GM21447 (cell line): ENCODE measurements around the gene HIC2.
"Not testable (repeated sequence)": the region's sequence is repeated elsewhere in the genome, so short reads cannot be mapped to it uniquely, and the experiment has no call there.

Experiments
- ATAC-seq: cut with Tn5 transposase; IDR thresholded peaks from one replicate; pipeline ENCODE4 v1.9.1; 2021; ENCODE audit not compliant: unreplicated experiment

The HIC2 gene

DNA sequence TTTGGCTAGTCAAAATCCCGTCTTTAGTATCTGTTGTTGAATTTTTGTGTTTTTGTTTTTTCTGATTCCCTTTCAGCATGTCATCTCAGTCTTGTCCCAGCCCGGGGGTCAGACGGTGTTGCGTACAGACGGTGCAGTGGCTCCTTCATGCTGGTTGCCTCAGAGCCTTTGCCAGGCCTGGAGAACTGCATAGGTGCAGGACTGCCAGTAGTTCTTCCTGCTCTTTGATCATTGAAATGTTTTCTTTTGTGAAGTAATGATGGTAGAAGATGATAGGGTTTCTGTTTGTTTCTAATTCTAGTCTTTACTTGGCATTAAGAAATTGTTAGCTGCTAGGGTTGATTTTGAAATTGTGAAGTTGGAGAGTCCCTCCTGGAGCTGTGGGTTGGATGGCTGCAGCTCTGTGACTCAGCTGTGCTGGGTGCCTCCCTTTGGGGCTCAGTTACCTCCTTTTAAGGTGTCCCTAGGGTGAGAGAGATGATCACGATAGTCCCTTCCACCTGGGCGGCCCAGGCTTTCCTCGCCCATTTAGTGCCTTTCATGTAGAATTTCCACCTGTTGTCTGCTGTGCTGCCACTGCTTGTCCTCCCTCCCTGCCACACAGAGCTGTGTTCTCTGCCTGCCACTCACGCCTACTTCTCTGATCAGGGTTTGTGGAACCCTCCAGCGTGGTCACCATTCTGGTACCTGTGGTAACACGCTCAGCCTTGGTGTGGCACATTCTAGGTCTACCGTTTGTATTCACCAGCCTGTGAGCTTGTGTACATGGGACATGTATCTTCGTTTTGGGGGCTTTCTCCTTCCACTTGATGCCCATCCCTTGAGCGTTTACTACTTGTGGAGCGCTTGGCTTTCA, 17.4 kb downstream of the HIC2 start:
- ATAC-seq = not testable (repeated sequence)

DNA sequence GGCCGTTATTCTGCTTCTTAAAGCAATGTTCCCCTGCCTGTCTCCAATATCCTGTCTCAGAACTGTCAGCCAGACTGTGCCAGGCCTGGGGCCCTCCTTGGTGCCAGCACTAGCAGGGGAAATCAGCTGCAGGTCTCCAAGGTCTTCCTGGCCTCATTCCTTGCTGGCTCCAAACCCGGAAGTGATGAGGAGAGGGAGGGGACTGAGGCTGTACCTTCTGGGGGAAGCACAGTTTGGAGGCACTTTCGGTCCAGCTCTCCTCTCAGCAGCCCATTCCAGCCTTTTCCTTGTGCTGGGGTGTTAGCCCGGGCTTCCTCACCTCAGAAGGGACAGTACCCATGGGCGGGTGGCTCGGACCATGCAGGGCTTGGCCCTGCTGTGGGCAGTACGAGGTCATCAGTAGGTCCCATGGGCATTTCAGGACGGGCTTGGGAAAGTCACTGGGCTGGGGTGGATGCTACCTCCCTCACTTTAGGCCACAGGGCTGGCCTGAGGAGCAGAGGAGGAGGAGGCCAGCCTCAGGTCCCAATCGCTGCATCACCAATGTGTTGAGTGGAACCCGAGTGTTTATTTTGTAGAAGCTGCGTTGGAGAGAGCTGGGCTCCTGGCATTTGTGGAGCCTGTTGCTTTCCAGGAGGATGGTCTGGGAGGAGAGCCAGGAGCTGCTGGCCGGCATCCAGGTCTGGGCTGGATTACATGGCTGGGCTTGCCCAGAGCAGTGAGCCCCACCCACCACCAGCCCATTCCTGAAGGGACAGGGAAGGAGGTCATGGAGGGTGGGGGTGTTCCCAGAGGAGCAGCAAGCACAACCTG, 19.0 kb downstream of the HIC2 start:
- not testable (repeated sequence) for ATAC-seq

DNA sequence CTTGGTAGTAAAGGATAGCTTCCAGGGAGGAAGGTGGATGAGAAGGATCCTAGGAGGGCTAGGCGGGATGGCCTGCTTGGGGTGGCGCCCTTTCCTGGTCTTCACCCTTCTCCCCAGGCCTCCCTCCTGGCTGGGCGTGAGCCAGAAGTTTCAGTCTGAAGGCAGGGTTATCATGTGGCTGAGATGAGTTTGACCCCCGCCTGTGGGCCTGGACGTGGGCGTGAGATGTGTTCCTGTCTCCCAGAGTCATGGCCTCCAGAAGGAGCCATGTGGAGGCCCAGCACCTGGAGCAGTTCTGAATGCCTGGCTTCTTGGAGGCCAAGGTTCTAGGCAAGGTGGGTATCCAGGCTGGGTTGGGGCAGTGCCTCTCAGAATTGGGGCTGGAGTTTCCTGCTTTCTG, 20.8 kb downstream of the HIC2 start:
- ATAC-seq = not testable (repeated sequence)

DNA sequence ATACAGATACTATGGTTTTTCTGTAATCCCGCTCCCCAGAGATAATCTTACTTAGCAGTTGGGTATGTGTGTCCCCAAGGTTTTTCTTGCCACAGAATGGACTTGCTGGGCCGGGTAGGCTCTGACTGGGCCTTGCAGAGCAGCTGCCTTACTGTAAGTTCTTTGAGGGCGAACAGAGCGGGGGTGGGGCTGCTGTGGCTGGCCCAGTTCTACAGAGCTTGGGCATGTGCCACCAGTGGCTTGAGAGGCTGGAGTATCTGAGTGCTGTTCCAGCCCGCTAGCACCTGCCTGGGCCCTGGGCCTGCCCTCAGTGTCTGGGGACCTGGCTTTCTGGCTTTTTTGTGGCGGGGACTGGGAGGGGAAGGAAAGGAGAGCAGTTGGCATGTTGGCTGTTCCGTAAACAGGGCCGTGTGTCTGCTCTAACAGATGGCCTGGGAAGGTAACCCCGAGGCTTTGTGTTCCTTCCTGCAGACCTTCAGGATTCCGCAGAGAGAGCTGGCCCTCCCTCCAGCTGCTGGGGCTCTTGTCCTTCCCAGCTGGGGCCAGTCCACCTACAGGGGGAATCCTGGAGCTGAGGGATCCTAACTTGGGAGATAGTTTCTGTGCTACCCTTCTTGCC, 23.0 kb downstream of the HIC2 start:
- ATAC-seq = not testable (repeated sequence)

DNA sequence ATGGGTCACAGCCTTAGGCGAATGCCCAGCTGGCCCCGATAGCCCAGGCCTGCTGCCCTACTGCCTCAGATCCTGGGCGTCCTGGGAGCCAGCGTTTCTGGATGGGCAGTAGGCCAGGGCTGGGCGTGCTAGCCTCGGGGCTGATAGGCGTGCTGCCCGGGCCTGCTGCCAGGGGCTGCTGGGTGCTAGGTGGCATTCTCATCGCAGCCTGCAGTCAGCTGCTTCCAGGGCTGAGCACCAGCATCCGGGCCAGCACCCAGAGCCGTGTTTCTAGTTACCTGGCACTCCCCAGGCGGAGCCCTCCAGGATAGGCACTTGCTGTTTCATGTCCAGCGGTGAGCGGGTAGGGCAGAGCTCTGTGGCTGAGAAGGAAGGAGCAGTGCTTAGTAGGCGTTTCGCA, 23.5 kb downstream of the HIC2 start:
- not testable (repeated sequence) for ATAC-seq

DNA sequence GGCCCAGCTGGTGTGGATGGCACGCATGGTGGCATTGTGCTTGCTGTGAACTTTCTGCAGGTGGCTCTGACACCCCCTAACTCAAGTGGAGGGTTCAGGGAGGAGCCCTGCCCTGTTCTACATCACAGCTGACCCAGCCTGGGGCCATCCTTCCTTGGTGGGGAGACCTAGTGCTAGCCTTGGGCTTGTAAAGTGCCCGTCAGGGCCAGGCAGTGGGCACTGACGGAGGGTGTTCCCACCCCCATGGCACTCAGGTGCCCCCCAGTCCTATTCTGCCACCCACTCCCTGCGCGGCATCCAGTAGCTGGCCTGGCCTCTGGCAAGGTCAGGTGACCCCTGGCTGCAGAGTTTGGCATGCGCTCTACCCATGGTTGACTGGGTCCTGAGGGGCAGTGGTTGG, 24.0 kb downstream of the HIC2 start:
- ATAC-seq = not testable (repeated sequence)

DNA sequence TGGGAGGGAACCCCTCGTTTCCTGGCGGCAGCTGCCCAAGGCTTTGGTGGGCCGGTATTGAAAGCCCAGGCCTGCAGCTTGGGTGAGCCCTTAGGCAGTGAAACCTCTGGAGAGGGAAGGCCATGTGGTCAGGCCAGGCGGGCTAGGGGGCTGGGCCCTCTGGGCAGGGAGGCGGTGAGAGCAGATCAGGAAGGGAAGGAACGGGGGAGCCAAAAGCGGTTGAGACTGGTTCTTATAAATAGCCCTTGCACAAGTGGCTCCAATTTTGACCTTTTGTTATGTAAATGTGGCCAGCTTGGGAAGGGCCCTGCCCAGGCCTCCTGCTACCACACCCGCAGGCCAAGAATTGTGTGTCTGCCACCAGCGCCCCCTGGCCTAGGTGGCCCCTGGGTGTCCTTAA, 25.0 kb downstream of the HIC2 start:
- not testable (repeated sequence) for ATAC-seq

DNA sequence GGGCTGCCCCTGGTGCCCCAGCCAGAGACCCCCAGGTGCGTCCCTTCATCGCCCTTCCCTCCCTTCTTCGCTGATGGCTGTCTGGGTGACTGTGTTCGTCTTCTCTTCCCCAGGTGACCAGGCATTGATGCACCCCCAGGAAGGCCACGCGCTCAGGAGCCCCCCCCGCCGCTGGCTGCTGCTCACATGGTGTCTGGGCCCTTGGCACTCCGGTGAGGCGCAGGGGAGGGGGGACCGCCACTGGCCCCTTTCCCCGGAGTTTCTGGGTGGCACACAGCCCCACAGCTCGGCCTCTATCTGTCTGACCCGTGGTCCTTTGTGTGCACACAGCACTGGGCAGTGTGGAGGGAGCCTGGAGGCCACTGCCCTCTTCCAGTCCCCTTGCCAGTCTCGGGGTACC, 25.5 kb downstream of the HIC2 start:
- ATAC-seq = not testable (repeated sequence)

DNA sequence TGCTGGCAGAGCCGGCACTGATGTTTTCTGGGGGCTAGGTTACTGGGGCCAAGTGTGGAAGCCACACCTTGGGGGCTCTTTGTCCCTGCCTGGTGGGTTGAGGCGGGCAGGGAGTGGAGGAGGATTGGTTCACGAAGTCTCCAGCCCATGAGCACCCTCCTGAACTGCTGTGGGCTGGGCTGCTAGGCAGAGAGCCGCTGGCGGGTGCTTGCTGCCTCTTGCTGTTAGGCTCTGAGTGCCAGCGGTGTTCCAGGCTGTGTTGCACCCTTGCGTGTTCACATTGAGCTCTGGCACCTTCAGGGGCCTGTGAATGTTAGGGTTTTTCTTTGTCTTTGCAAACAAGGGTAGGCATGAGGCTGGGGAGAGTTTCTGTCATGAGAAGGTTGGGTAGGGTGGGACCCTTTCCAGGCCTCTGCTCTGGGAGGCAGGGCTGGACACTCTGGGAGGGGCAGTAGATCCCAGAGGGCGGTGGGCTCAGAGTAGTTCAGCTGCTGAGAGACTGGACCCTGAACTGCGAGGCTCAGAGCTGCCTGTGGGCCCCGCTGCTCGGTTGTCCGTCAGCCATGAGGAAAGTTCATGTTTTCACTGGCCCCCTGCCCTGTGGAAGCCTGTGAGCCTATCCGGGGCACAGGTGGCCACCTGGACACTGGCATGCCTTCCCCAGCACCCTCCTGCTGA, 26.0 kb downstream of the HIC2 start:
- no peak for ATAC-seq

DNA sequence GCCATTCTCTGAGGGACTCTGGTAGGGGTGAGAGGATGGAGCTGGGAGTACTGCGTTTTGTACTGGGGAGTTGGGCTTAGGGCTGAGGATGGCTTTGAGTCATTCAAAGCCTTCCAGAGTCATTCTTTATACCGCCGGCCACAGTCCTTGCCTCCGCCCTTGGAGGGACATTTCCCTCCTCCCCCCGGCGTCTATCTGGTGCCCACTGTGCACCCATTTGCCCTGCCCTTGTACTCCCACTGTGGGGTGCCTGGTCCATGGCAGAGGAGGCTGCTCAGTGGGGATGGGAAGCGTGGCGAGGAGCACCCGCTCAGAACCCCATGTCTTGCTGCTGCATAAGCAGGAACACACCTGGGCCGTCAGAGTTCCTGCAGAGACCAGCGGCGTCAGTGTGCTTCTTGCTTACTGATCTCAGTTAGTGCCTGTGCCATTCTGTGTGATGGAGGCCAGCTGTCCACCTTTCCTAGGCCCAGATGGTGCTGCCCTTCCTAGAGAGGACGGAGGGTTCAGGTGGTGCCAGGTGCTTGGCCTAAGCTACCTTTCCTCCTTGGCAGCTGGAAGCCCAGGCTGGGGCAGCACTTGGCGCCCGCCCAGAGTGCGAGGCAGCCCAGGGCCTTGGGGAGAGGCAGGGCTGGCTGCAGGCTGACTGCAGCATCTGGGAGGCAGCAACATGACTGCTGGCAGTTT, 26.7 kb downstream of the HIC2 start:
- no peak for ATAC-seq

DNA sequence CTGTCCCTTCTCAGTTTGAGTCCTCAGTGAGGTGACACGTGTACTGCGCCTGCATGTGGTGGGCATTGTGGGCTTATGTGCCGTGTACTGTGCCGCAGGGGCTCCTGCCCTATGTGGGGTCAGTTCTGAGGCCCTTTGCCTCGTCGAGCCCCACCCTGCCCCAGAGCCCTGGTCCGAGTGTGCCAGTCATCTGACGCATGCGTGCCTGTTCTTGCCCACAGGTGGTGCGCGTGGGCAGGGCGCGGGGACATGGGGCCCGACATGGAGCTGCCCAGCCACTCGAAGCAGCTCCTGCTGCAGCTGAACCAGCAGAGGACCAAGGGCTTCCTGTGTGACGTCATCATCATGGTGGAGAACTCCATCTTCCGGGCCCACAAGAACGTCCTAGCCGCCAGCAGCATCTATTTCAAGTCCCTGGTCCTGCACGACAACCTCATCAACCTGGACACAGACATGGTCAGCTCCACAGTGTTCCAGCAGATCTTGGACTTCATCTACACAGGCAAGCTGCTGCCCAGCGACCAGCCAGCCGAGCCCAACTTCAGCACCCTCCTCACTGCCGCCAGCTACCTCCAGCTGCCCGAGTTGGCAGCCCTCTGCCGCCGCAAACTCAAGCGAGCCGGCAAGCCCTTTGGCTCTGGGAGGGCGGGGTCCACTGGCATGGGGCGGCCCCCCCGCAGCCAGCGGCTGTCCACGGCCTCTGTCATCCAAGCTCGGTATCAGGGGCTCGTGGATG, 27.7 kb downstream of the HIC2 start:
- ATAC-seq = no peak

DNA sequence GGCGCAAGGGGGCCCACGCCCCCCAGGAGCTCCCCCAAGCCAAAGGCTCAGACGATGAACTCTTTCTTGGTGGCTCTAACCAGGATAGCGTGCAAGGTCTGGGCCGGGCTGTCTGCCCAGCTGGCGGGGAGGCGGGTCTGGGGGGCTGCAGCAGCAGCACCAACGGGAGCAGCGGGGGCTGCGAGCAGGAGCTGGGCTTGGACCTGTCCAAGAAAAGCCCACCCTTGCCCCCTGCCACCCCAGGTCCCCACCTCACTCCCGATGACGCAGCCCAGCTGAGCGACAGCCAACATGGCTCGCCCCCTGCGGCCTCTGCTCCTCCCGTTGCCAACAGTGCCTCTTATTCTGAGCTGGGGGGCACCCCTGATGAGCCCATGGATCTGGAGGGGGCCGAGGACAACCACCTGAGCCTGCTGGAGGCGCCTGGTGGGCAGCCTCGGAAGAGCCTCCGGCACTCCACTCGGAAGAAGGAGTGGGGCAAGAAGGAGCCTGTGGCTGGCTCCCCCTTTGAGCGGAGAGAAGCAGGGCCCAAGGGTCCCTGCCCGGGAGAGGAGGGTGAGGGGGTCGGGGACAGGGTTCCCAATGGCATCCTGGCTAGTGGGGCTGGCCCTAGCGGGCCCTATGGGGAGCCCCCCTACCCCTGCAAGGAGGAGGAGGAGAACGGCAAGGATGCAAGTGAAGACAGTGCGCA, 28.4 kb downstream of the HIC2 start:
- ATAC-seq = no peak

DNA sequence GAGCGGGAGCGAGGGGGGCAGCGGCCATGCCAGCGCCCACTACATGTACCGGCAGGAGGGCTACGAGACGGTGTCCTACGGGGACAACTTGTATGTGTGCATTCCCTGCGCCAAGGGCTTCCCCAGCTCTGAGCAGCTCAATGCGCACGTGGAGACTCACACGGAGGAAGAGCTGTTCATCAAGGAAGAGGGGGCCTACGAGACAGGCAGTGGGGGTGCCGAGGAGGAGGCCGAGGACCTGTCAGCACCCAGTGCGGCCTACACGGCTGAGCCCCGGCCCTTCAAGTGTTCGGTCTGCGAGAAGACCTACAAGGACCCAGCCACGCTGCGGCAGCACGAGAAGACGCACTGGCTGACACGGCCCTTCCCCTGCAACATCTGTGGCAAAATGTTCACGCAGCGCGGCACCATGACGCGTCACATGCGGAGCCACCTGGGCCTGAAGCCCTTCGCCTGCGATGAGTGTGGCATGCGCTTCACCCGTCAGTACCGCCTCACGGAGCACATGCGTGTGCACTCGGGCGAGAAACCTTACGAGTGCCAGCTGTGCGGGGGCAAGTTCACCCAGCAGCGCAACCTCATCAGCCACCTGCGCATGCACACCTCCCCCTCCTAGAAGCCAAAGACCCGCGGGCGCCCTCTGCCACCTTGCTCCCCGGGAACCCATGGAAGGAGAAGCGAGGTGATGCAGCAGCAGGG, 29.1 kb downstream of the HIC2 start:
- ATAC-seq = no peak

DNA sequence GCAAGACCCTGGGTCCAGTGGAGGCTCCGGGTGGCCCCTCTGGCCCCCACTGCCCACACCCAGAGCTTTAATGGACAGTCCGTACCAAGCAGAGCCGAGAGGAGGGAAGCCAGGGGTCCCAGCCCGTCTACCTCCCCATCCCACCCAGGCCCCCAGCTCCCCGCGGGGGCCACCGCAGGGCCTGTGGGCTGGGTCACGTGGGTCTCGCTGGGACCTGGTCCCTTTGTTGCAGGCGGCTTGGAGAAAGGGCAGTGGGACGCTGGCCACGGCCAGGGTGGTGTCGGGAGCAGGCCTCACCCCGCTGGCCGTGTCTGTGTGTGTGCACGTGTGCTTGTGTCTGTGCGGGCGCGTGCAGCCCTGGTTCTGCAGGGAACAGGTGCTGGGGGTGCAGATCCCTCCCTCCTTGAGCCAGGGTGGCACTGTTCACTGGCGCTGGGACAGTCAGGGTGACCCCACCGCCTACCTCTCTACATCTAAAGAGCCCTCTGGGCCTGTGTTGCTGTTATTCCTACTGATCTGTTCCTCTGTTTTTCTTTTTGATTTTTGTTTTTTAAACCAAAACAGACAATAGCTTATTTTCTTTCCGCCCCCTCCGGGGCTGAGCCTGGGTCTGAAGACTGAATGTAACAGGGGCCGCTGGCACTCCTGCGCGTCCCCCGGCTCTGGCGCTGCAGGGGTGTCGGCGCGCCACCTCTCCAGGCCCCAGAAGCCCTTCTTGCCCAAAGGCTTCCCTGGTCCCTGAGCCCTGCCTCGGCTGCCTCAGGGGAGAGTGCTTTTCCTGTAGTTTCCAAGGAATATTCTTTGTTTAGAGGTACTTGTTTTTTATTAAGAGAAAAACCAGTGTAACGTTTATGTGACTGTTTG, 29.9 kb downstream of the HIC2 start:
- no peak for ATAC-seq

DNA sequence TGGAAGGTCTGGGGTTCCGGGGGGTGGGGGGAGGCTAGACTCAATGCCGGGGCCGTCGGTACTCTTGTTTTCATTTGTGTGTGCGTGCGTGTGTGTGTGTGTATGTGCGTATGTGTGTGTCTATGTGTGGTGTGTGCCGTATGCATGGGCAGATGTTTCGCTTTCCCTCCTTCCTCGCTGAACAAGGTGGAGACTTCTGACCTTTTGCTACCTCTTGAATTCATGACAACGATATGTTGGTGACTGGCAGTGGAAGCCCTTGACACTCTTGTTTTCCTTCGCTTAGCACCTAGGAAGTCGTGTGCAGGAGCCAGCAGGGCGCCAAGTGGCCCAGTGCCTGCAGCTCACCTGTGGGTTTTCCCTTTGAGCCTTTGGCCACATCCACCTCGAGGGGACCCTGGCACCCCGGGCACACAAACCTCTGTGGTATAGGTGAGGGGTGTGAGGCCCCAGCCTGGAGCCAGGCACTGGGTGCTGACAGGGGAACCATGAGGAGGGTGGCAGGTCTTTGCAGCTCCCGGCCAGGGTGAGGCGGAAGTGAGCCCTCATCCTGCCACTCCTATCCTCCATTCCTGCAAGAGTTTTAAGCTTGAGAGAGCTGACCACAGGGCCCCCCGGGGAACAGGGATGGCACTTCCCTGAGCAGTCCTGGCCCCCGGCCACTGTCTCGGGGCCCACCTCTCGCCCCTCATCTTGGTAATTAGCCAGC, 30.7 kb downstream of the HIC2 start:
- ATAC-seq = no peak

DNA sequence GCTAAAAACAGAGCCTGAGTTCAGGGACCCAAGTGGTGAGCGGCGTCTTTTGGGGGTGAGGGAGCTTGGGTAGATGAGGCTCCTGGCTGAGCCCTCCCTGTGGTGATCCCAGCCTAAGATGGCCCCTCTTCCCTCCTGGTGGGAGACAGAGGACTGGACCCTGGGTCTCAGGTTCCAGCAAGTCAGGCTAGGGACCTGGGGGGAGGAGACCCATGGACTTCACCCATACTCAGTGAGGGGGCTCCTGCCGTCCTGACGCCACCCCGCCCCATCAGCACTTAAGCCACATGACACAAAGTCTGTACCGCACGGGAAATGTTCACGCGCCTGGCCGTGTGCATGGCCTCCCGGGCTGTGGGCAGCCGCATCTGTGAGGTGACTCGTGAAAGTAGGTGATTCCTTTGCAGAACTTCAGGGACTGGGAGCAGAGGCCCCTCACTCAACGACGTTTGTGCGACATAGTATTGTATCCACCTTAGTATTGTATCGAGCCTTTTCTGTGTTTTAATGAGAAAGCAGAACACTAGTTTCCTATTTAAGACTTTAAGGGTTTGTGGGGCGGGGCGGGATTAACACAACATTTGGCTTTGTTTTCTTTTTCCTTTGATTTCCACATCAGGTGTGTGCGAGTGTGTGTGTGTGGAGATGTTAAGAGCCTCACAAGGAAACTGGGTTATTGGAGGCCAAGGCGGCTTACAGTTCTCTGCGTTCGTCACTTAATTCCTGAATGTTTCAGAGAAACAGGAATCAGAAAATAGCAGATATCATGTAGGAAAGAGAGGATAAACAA, 31.7 kb downstream of the HIC2 start:
- ATAC-seq = no peak
